SU-DHL-6 (cell line): ENCODE results near the gene REEP3.

Experiments
- CTCF ChIP-seq: fragments of 200-600 bp; sonication (generic); IDR thresholded peaks from one replicate; pipeline ENCODE4 v1.5.1; 2017; ENCODE audit warnings: antibody characterized with exemption, mild to moderate bottlenecking, low read length, moderate library complexity; ENCODE audit not compliant: insufficient read depth, poor library complexity, severe bottlenecking
- EZH2phosphoT487 ChIP-seq: fragments of 200-600 bp; sonication (generic), shearing (Covaris generic); conservative IDR thresholded peaks from 2 replicates; pipeline ENCODE4 v1.6.1; 2018; ENCODE audit warnings: mild to moderate bottlenecking, antibody characterized with exemption, low read length, moderate library complexity, mixed read lengths

GRCh38 chr10:63636812-63637211 is 115.6 kb downstream of the REEP3 start:
- TF ChIP-seq CTCF (no peak), EZH2phosphoT487 (no peak)
